Astrocyte (in vitro differentiated cells and primary cell): ENCODE measurements around the gene ZNF776. TPM values are rescaled to one million over a fixed set of nuclear protein-coding genes. Genes with fewer than 3 reads are reported as not detected.

Source experiments
- DNase-seq: peaks from one replicate; pipeline ENCODE4 v3.0.0-alpha.2; 2010; ENCODE audit warnings: low read depth
- FAIRE-seq: peaks from 2 replicates; lab custom pipeline; 2011; peaks lifted over from hg19 to GRCh38; lab: Jason Lieb, UNC
- H2AFZ ChIP-seq: 2 replicates; pipeline ENCODE4 v1.6.0; 2012; ENCODE audit warnings: low read depth, low read length, inconsistent platforms
- H3K27ac ChIP-seq: 2 replicates; pipeline ENCODE4 v1.5.1; 2011; ENCODE audit warnings: low read depth, low read length, inconsistent platforms
- H3K27me3 ChIP-seq: 2 replicates; pipeline ENCODE4 v1.6.0; 2011; ENCODE audit warnings: low read length, inconsistent platforms; ENCODE audit not compliant: insufficient read depth
- H3K36me3 ChIP-seq: 2 replicates; pipeline ENCODE4 v1.5.1; 2011; ENCODE audit warnings: low read length, inconsistent platforms; ENCODE audit not compliant: insufficient read depth
- H3K4me1 ChIP-seq: 2 replicates; pipeline ENCODE4 v1.5.1; 2011; ENCODE audit warnings: low read length, inconsistent platforms; ENCODE audit not compliant: insufficient read depth
- H3K4me2 ChIP-seq: 2 replicates; pipeline ENCODE4 v1.6.0; 2012; ENCODE audit warnings: low read length, inconsistent platforms
- H3K4me3 ChIP-seq: 2 replicates; pipeline ENCODE4 v1.5.1; 2011; ENCODE audit warnings: low read depth, mild to moderate bottlenecking, low read length, inconsistent platforms; ENCODE audit not compliant: insufficient read depth
- H3K79me2 ChIP-seq: 2 replicates; pipeline ENCODE4 v1.6.0; 2012; ENCODE audit warnings: mild to moderate bottlenecking, low read length, inconsistent platforms; ENCODE audit not compliant: insufficient read depth
- H3K9ac ChIP-seq: 2 replicates; pipeline ENCODE4 v1.6.0; 2012; ENCODE audit warnings: mild to moderate bottlenecking, low read length, inconsistent platforms
- H3K9me3 ChIP-seq: 2 replicates; pipeline ENCODE4 v1.5.1; 2012; ENCODE audit warnings: low read depth, mild to moderate bottlenecking, low read length, inconsistent platforms; ENCODE audit not compliant: insufficient read depth
- H4K20me1 ChIP-seq: 2 replicates; pipeline ENCODE4 v1.6.0; 2012; ENCODE audit warnings: low read length, inconsistent platforms; ENCODE audit not compliant: insufficient read depth
- H3K27ac Mint-ChIP-seq: one replicate; pipeline ENCODE4 v1.8.0; 2021; ENCODE audit warnings: mild to moderate bottlenecking, mixed read lengths; ENCODE audit not compliant: unreplicated experiment
- H3K27me3 Mint-ChIP-seq: one replicate; pipeline ENCODE4 v1.8.0; 2021; ENCODE audit warnings: low read depth, mixed read lengths; ENCODE audit not compliant: unreplicated experiment
- H3K36me3 Mint-ChIP-seq: one replicate; pipeline ENCODE4 v1.8.0; 2021; ENCODE audit warnings: low read depth, mixed read lengths; ENCODE audit not compliant: unreplicated experiment
- H3K4me1 Mint-ChIP-seq: one replicate; pipeline ENCODE4 v1.8.0; 2021; ENCODE audit warnings: low read depth, mixed read lengths; ENCODE audit not compliant: unreplicated experiment
- H3K4me3 Mint-ChIP-seq: one replicate; pipeline ENCODE4 v1.8.0; 2021; ENCODE audit warnings: mild to moderate bottlenecking, moderate library complexity, mixed read lengths; ENCODE audit not compliant: unreplicated experiment
- H3K9me3 Mint-ChIP-seq: one replicate; pipeline ENCODE4 v1.8.0; 2021; ENCODE audit warnings: mild to moderate bottlenecking, mixed read lengths; ENCODE audit not compliant: unreplicated experiment
- EZH2 ChIP-seq: IDR thresholded peaks from 2 replicates; pipeline ENCODE4 v1.6.1; 2012; ENCODE audit warnings: mild to moderate bottlenecking, low read length, inconsistent platforms; ENCODE audit not compliant: insufficient read depth
- total RNA-seq: library from RNA; stranded (reverse); gene quantifications from 2 replicates; pipeline ENCODE4 v1.2.1, GENCODE V29; 2021
- TF ChIP-seq, protein P1 (sequence below): IDR thresholded peaks from 2 replicates; pipeline ENCODE4 v1.5.1; 2011; ENCODE audit warnings: low read depth, mild to moderate bottlenecking, inconsistent platforms, low read length, moderate library complexity; ENCODE audit not compliant: insufficient read depth

Gene ZNF776
- total RNA-seq, 1 donor from 2014 or later: 17.4 TPM

DNA sequence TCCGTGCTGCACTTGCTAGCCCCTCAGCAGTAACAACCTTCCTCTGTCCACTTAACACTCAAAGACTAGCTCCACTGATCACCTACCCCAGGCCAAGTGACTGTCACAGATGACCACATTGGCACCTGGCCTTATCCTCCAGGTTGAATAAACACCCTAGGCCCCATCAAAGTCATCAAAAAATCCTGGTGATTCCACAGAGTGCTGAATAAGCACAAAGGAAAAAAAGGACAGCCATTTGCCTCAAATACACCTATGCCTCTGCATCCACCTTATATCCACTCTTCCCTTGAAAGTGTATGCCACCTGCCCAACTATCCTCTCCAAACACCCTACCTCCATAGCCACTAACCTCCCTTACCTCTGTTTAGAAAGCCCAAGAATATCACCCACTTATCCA lies 40.3 kb upstream of the ZNF776 start:
- TF ChIP-seq, protein P1, sequence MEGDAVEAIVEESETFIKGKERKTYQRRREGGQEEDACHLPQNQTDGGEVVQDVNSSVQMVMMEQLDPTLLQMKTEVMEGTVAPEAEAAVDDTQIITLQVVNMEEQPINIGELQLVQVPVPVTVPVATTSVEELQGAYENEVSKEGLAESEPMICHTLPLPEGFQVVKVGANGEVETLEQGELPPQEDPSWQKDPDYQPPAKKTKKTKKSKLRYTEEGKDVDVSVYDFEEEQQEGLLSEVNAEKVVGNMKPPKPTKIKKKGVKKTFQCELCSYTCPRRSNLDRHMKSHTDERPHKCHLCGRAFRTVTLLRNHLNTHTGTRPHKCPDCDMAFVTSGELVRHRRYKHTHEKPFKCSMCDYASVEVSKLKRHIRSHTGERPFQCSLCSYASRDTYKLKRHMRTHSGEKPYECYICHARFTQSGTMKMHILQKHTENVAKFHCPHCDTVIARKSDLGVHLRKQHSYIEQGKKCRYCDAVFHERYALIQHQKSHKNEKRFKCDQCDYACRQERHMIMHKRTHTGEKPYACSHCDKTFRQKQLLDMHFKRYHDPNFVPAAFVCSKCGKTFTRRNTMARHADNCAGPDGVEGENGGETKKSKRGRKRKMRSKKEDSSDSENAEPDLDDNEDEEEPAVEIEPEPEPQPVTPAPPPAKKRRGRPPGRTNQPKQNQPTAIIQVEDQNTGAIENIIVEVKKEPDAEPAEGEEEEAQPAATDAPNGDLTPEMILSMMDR: no peak
- TF ChIP-seq EZH2: no peak
- no peaks in the 10 kb centered on the region for H3K27me3 ChIP-seq
- H3K4me2 ChIP-seq: no peak overlapping the region
- no peak overlapping the region for H3K9ac ChIP-seq
- Mint-ChIP-seq H3K4me3 (peak overlapping the region; percentile 71), H3K9me3 (peaks cover 15% of the 10 kb centered on the region), H3K36me3 (peaks cover 39% of the 10 kb centered on the region), H3K27me3 (no peaks in the 10 kb centered on the region), H3K27ac (no peak overlapping the region), H3K4me1 (peaks cover 8% of the 10 kb centered on the region)
- DNase-seq (no peak), FAIRE-seq (no peak)
- H3K79me2 ChIP-seq: peaks cover 55% of the 10 kb centered on the region
- H3K36me3 ChIP-seq: peaks cover 23% of the 10 kb centered on the region
- peaks cover 36% of the 10 kb centered on the region for H3K9me3 ChIP-seq
- no peak overlapping the region for H3K4me3 ChIP-seq
- no peaks in the 10 kb centered on the region for H3K4me1 ChIP-seq
- H2AFZ ChIP-seq: no peak overlapping the region
- H4K20me1 ChIP-seq: peaks cover 24% of the 10 kb centered on the region
- no peak overlapping the region for H3K27ac ChIP-seq

DNA sequence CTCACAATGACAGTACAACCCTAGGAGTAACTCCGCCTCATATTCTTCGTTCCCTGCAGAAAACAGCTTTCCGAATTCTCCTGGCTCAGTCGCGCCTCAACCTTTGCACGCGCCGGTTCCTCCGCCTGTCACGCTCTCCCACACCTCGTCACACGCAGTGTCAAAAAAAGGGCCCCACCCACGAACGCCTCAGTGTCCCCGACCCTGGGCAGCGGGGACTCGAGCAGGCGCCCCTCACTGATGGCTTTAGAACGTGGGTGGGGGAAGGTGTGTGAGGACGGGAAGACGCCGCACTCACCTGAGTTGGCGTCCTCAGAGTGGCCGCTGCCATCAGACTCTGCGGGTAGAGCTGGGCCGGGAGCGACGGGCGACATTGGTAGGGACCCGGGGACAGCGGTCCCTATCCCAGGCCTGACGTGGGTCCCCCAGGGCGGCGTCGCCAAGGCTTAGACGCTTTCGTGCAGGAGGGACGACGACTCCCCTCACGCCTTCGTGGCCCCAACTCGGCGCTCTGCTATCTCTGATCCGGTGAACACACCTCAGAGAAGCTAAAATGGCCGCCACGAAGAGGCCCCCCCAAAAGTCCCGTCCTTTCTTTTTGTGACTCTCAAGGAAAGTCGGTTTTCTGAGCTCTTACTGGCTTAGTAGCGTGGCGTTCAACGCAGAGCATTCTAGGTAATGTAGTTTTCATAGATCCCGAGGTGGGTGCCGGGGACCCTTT lies 37.8 kb upstream of the ZNF776 start, which contains the start of gene ZNF154:
Gene ZNF154 (minus strand): TSS at position 564 of the 721 bp plus-strand sequence. CDS start 233 bp downstream, at position 331.
- peak; percentile 71 for DNase-seq
- Mint-ChIP-seq H3K4me3 (peak within 1 kb of the TSS; percentile 90), H3K9me3 (peaks cover 9% of the 10 kb centered on the region), H3K27ac (peak within 1 kb of the TSS; percentile 58), H3K27me3 (no peaks in the 10 kb centered on the region), H3K4me1 (peaks cover 8% of the 10 kb centered on the region), H3K36me3 (peaks cover 28% of the 10 kb centered on the region)
- Histone ChIP-seq H4K20me1 (peaks cover 24% of the 10 kb centered on the region), H3K79me2 (peaks cover 43% of the 10 kb centered on the region), H3K27me3 (no peaks in the 10 kb centered on the region), H3K9me3 (peaks cover 17% of the 10 kb centered on the region), H3K27ac (peak within 1 kb of the TSS; percentile 61), H3K4me1 (no peaks in the 10 kb centered on the region), H3K4me3 (peak within 1 kb of the TSS; percentile 80), H3K4me2 (peak within 1 kb of the TSS; percentile 88), H3K36me3 (peaks cover 7% of the 10 kb centered on the region), H3K9ac (peak within 1 kb of the TSS; percentile 87), H2AFZ (peak within 1 kb of the TSS; percentile 92)
- no peak for FAIRE-seq
- TF ChIP-seq EZH2: no peak
- TF ChIP-seq, protein P1: no peak

DNA sequence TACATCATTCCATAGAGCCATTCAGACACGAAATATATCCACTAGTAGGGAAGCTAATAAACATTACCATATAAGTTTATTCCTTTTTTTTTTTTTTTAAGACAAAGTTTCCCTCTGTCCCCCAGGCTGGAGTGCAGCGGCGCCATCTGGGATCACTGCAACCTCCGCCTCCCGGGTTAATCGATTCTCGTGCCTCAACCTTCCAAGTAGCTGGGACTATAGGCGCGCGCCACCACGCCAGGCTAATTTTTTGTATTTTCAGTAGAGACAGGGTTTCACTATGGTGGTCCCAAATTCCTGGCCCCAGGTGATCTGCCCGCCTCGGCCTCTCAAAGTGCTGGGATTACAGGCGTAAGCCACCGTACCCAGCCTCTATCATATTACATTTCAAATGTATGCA lies 37.0 kb upstream of the ZNF776 start:
- peak overlapping the region; percentile 92 for H2AFZ ChIP-seq
- peaks cover 29% of the 10 kb centered on the region for H3K36me3 Mint-ChIP-seq

More for the DNA sequence above, 37.0 kb upstream of the ZNF776 start:
- Histone ChIP-seq H3K79me2 (peaks cover 34% of the 10 kb centered on the region), H3K27me3 (no peaks in the 10 kb centered on the region), H3K4me2 (peak overlapping the region; percentile 88), H3K27ac (no peak overlapping the region), H3K9ac (no peak overlapping the region), H3K9me3 (peaks cover 17% of the 10 kb centered on the region), H3K36me3 (peaks cover under 1% of the 10 kb centered on the region), H4K20me1 (peaks cover 18% of the 10 kb centered on the region), H3K4me3 (peak overlapping the region; percentile 80), H3K4me1 (no peaks in the 10 kb centered on the region)
- TF ChIP-seq EZH2: no peak
- TF ChIP-seq, protein P1: no peak
- Mint-ChIP-seq H3K27me3 (no peaks in the 10 kb centered on the region), H3K27ac (no peak overlapping the region), H3K9me3 (peaks cover 11% of the 10 kb centered on the region), H3K4me3 (peak overlapping the region; percentile 90), H3K4me1 (peaks cover 8% of the 10 kb centered on the region)
- no peak for DNase-seq
- FAIRE-seq: no peak
